GM18511 (cell line): ENCODE results near the gene MGLL.

ENCODE experiments used
- ATAC-seq: cut with Tn5 transposase; IDR thresholded peaks from one replicate; pipeline ENCODE4 v1.9.1; 2021; ENCODE audit warnings: mild to moderate bottlenecking, moderate library complexity; ENCODE audit not compliant: unreplicated experiment

Gene MGLL

GRCh38 chr3:127835993-127836882 lies 13.9 kb upstream of the MGLL start:
- ATAC-seq, result peak; percentile 74

GRCh38 chr3:127834771-127835170 lies 12.5 kb upstream of the MGLL start:
- ATAC-seq, result peak; percentile 3

- ATAC-seq, result no peak
Measured at GRCh38 chr3:127833281-127834032, 11.1 kb upstream of the MGLL start.

GRCh38 chr3:127831723-127832172 lies 9.4 kb upstream of the MGLL start:
- ATAC-seq, result no peak

- ATAC-seq, result no peak
Measured at GRCh38 chr3:127829537-127829936, 7.2 kb upstream of the MGLL start.

- no peak for ATAC-seq
Measured at GRCh38 chr3:127827808-127828207, 5.5 kb upstream of the MGLL start.

- no peak for ATAC-seq
Measured at GRCh38 chr3:127825756-127826155, 3.4 kb upstream of the MGLL start.

GRCh38 chr3:127824151-127824825 lies 2.0 kb upstream of the MGLL start:
- no peak for ATAC-seq

GRCh38 chr3:127823426-127823857 lies 1.1 kb upstream of the MGLL start:
- no peak for ATAC-seq

- no peak for ATAC-seq
Measured at GRCh38 chr3:127822682-127823425, 539 bp upstream of the MGLL start.

GRCh38 chr3:127821394-127821793 lies 921 bp downstream of the MGLL start:
- no peak for ATAC-seq

- no peak for ATAC-seq
Measured at GRCh38 chr3:127820826-127821313, 1.4 kb downstream of the MGLL start.

GRCh38 chr3:127820221-127820825 lies 2.0 kb downstream of the MGLL start:
- ATAC-seq, result peak; percentile 59

- no peak for ATAC-seq
Measured at GRCh38 chr3:127819656-127820055, 2.7 kb downstream of the MGLL start.

- no peak for ATAC-seq
Measured at GRCh38 chr3:127819086-127819485, 3.2 kb downstream of the MGLL start.

GRCh38 chr3:127817406-127817841 lies 4.9 kb downstream of the MGLL start:
- ATAC-seq, result no peak

GRCh38 chr3:127816783-127817405 lies 5.4 kb downstream of the MGLL start:
- no peak for ATAC-seq

- no peak for ATAC-seq
Measured at GRCh38 chr3:127815641-127816605, 6.4 kb downstream of the MGLL start.
